ENCODE data around the gene DCTN1.

- TF ChIP-seq CTCF (IDR thresholded peaks at IDR 0.05) (no peak), POLR2A (IDR thresholded peaks at IDR 0.05) (no peak), POLR2AphosphoS5 (IDR thresholded peaks at IDR 0.05) (no peak), EP300 (IDR thresholded peaks at IDR 0.05) (no peak)
These were observed 43.4 kb upstream of the DCTN1 start for GRCh38 chr2:74423231-74424095.

Measured in stomach (tissue), 4 donors.